ENCODE results near the gene PRRC2B.

GRCh38 chr9:131398204-131398603 is 4.3 kb downstream of the PRRC2B start:
- TF ChIP-seq ZNF687 (CRISPR knock-in tag; IDR thresholded peaks at IDR 0.05), result no peak
- no peak for TF ChIP-seq POLR2A (IDR thresholded peaks at IDR 0.05; ENCODE audit: insufficient read depth in 1 of 2, low read depth in 2 of 2, low read length in 2 of 2)
- TF ChIP-seq RARG (CRISPR knock-in tag; IDR thresholded peaks at IDR 0.05; ENCODE audit: low read depth), result no peak
- no peak for TF ChIP-seq ZNF770 (CRISPR knock-in tag; IDR thresholded peaks at IDR 0.05)
- no peak for TF ChIP-seq ARNT (IDR thresholded peaks at IDR 0.05)
- no peak for TF ChIP-seq NFE2 (CRISPR knock-in tag; IDR thresholded peaks at IDR 0.05)
- TF ChIP-seq ZNF274 (CRISPR knock-in tag; IDR thresholded peaks at IDR 0.05), result no peak
- no peak for TF ChIP-seq CTCF (CRISPR knock-in tag; IDR thresholded peaks at IDR 0.05)
- TF ChIP-seq SP1 (IDR thresholded peaks at IDR 0.05), result no peak
- TF ChIP-seq SP1 (CRISPR knock-in tag; IDR thresholded peaks at IDR 0.05), result no peak
- no peak for TF ChIP-seq IKZF5 (CRISPR knock-in tag; IDR thresholded peaks at IDR 0.05)
- TF ChIP-seq ZNF639 (CRISPR knock-in tag; conservative IDR thresholded peaks at IDR 0.05), result no peak
